ENCODE measurements around the gene DGCR2. TPM values are rescaled to one million over a fixed set of nuclear protein-coding genes. Genes with fewer than 3 reads are reported as not detected.
"Not testable (repeated sequence)": the region's sequence is repeated elsewhere in the genome, so short reads cannot be mapped to it uniquely, and the experiment has no call there.

DGCR2 gene, protein sequence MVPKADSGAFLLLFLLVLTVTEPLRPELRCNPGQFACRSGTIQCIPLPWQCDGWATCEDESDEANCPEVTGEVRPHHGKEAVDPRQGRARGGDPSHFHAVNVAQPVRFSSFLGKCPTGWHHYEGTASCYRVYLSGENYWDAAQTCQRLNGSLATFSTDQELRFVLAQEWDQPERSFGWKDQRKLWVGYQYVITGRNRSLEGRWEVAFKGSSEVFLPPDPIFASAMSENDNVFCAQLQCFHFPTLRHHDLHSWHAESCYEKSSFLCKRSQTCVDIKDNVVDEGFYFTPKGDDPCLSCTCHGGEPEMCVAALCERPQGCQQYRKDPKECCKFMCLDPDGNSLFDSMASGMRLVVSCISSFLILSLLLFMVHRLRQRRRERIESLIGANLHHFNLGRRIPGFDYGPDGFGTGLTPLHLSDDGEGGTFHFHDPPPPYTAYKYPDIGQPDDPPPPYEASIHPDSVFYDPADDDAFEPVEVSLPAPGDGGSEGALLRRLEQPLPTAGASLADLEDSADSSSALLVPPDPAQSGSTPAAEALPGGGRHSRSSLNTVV
- total RNA-seq = 100 to 1,000 TPM in 1 of 2 donors, 10 to 100 TPM in 1; 85.8 to 104 TPM
- long read RNA-seq, full-length matches to known transcripts = 28 of 207 reads
- long read RNA-seq, partial matches to known transcripts = 167 of 207 reads
- long read RNA-seq, other reads (novel, unspliced or antisense) = 12 of 207 reads

DNA sequence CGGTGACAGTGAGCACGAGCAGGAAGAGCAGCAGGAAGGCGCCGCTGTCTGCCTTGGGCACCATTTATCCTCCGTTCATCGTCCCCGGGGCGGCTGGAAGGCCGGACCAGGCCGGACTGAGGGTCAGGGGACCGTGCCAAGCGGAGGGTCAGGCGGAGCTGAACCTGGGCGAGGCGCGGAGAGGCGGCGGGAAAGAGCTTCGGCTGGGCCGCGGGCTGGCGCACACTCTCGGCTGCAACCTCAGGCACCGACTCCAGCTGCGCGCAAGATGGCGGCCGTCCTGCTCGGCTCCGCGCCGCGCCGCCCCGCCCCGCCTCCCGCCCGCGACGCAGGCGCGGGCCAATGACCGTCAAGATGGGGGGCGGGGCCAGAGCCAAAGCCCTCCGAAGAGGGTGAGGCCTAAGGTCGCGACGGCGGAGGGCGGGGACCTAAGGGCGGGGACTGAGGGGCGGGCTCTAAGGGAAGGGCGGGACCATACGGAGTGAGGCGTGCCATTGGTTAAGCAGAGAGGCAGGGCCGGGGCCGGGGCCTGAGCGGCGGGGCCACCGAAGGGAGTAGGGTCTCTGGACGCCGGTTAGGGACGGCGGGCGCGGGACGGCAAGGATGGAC, at the start of gene DGCR2:
TSS of gene DGCR2 (minus strand) at position 270 of the 609 bp plus-strand sequence. CDS start at position 64, 206 bp downstream.
- ATAC-seq (peak; percentile 84), DNase-seq (peak; percentile 96 to 98)
- intact Hi-C loops (cut with DNase I, micrococcal nuclease) = no loop called here

DNA sequence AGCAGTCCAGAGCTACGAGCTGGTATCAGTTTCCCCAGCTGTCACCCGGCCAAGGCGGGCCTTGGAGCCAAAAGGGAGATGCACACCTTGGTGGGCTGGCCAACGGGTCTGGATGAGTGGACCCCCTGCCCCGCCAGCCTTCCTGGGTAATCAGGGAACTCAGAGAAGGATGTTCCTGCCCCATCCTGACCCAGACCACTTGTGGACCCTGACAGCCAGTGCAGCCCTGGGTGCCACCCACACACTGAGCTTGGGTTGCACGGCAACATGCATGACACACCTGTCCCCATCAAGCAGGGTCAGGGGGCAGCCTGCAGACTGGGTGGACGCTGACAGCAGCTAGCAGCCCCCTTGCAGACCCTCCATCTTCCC, 47.7 kb upstream of the DGCR2 start:
- intact Hi-C loops (cut with DNase I, micrococcal nuclease) = no loop called here
- no peak for ATAC-seq

DNA sequence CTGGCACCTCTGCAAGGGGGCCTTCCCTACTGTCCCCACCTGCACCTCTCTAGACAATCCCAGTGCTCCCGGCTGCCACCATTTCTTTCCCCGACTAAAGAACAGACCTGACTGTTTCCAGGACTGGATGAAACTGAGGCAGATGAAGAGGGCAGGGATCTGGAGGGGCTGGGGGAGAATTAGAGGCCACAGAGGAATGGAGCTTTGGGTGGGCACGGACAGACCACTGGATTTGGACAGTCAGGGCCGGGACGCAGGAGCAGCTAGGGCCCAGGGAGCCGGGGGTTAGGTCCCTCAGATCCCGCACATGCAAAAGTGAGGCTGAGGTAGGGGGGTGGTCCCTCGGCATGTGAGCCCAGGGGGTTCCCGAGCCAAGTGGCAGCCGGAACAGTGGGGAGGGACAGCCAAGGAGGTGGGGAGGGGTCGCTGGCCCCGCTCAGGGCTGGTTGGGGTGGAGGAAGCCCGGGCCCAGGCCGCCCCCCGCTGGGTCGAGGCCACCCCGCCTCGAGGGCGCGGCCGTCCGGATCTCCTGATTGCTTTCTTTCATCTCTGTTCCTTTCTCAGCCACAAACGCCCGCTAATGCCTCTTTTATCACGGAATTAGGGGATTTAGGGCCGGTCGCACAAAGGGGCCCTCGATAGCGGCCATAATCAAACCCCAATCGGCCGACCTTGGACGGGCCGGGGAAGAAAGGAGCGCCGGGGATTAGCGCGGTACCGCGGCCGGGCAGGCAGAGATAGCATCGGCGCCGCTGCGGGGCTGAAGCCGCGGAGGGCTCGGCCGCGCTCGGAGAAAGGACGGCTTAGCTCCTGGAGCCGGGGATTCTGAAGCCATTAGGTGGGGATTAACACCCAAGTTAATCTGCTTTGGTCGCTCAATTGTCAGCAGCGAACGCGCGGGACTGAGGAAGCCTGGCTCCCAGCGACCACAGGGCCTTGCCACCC, 47.1 kb upstream of the DGCR2 start:
- DNase-seq (no peak), ATAC-seq (no peak)
- intact Hi-C loops (cut with DNase I, micrococcal nuclease) = no loop called here

More for the DNA sequence above, 47.7 kb upstream of the DGCR2 start:
- no peak for DNase-seq

DNA sequence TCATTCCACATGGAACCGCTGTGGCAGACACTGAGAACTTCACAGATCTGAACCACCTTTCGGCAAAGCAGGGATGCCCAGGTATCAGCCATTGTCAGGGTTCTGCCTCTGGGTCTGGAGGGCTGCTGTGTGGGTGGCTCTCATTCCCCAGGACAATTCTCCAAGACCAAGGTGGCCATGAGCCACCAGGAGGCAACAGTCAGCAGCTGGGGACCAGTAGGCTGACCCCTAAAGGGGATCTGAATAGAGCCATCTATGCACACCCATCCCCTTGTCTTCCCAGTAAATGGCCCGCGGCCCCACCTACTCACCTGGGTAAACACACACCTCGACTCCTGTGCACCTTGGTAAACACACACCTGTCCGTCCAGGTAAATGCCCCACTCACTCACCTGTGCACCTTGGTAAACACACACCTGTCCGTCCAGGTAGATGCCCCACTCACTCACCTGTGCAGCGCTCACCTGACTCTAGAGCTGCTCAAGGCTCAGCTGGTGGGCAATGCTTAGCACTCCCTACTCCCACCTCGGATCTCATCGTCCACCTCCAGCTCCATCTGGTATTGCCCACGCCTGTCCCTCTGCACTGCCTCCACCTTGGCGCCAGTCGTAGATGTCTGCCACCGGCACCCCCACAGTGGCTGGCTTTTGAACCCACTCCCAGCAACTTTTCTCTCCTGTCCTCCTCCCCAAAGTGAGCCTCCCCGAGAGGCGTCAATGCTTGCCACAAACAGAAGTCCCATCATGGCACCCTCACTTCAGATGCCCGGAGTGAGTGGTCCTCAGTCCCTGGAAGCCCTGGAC, 46.1 kb upstream of the DGCR2 start:
- DNase-seq = no peak
- ATAC-seq = no peak
- intact Hi-C loops (cut with DNase I, micrococcal nuclease) = no loop called here

DNA sequence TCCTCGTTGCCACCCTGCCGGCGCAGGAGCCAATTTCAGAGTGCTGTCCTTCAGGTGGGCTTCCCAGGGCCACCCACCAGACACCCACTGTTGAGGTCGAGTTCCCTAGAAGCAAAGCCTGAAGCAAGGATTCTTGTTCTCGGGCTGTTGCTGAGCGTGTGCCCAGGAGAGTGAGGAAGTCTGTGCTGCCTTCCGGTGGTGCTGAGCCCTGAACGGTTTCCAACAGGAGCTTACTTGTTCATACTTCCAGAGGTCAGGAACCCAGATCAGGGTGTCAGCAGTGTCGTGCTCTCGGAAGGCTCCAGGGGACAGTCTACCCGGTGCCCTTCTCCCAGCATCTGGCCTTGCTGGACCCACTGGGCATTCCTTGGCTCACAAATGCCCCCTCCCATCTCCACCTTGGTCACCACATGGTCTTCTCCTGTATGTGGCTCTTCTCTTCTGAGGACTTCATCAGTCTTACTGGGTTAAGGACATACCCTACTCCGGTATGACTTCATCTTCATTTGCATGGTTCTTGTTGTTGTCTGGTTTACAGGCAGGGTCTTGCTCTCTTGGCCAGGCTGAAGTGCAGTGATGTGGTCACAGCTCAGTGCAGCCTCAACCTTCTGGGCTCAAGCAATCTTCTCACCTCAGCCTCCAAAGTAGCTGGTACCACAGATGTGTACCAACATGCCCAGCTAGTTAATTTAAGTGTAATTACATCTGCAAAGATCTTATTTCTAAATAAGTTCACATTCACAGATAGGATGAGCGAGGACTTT, 45.1 kb upstream of the DGCR2 start:
- DNase-seq = no peak
- no peak for ATAC-seq
- intact Hi-C loops (cut with DNase I, micrococcal nuclease) = no loop called here

- ATAC-seq (no peak), DNase-seq (no peak)
- intact Hi-C loops (cut with DNase I, micrococcal nuclease) = no loop called here
Observed at GRCh38 chr22:19166421-19166820, 44.2 kb upstream of the DGCR2 start.

DNA sequence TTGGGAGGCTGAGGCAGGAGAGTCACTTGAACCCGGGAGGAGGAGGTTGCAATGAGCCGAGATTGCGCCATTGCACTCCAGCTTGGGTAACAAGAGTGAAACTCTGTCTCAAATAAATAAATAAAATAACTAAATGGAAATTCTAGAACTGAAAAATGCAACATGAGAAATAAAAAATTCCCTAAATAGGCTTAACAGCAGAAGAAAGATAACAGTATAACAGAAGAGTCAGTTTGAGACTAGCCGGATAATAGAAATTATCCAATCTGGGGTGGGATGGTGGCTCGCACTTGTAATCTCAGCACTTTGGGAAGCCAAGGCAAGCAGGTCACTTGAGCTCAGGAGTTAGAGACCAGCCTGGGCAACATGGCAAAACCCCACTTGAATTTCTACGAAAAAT, 42.2 kb upstream of the DGCR2 start:
- ATAC-seq (no peak), DNase-seq (no peak)
- intact Hi-C loops (cut with DNase I, micrococcal nuclease) = no loop called here

- DNase-seq; ATAC-seq; intact Hi-C loops (cut with DNase I, micrococcal nuclease): not testable (repeated sequence)
Observed at GRCh38 chr22:19158649-19159048, 36.4 kb upstream of the DGCR2 start.

DNA sequence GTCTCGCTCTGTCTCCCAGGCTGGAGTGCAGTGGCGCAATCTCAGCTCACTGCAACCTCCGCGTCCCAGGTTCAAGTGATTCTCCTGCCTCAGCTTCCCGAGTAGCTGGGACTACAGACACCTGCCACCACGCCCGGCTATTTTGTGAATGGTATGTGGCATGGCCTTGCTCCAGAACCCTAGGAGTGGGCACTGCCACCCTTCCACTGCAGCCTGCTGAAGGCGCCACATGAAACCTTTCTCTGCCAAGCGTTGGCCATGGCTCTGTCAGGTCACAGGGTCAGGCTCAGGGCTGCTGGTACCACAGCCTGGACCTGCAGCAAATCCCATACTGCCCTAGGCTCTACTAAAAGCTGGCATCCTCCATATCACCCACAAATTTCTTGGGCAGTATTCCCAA, 33.9 kb upstream of the DGCR2 start:
- intact Hi-C loops (cut with DNase I, micrococcal nuclease); DNase-seq; ATAC-seq: not testable (repeated sequence)

GRCh38 chr22:19152942-19153883, 31.0 kb upstream of the DGCR2 start:
- no peak for DNase-seq
- intact Hi-C loops (cut with DNase I, micrococcal nuclease) = no loop called here
- no peak for ATAC-seq

DNA sequence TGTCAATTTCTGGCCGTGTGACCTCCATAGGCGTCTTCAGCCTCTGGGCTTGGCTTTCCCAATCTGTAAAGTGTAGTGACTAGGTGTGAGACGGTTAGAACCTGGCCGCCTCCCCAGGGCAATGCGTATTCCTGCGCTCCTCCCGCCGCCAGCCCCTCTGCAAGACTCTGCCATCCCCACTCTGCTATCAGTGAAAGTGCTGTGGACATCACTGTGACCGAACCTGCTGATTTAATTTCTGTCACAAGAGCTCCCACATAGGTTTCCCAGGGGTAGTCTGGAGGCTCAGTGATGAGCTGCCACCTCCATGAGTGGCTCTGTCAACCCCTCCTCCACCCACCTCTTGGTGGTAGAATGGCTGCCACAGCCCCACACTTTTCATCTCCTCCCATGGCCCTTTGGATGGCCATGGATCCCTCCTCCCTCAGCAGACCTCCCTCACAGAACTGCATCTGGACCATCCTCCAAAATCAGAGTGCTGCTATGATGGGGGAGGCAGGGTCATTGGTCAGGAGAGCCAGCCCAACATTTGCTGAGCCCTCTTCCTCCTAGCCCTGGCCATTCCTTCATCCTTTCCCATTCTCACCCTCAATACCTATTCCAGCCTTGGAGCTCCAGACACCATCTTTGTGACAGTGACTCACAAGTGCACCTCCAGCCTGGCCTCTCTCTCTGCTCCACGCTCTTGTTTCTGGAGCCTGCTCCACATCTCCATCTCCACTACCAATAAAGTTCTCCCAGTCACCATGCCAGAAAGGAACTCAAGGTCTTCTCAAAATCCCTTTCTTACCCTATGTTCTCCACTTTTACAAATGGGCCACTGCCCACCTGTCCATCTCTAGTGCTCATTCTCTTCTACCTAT, 29.3 kb upstream of the DGCR2 start:
- intact Hi-C loops (cut with DNase I, micrococcal nuclease) = no loop called here
- ATAC-seq = no peak

GRCh38 chr22:19150482-19151328, 28.5 kb upstream of the DGCR2 start:
- intact Hi-C loops (cut with DNase I, micrococcal nuclease) = no loop called here
- ATAC-seq (no peak), DNase-seq (no peak)

More for the DNA sequence above, 29.3 kb upstream of the DGCR2 start:
- no peak for DNase-seq

DNA sequence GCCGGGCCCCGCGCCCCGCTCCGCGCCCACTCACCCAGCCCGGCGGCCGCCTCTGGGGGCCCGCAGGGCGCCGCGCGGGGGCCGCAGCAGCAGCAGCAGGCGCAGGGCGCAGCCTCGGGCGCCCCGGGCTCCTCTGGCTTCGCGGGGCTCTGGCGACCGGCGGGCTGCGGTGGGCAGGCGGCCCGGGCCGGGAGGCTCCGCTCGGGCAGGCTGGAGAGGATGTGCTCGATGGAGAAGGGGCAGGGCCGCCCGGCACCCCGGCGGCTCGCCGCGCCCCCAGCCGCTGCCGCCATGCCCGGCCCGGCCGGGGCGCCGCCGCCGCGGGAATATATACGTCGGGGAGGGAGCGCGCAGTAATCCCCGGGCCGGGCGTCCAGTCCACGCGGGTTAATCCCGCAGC, 27.8 kb upstream of the DGCR2 start, which contains the start of gene GSC2:
TSS of gene GSC2 (minus strand) at position 302 of the 400 bp plus-strand sequence. CDS start at position 293, 9 bp downstream.
- no peak for ATAC-seq
- no peak for DNase-seq
- intact Hi-C loops (cut with DNase I, micrococcal nuclease) = no loop called here

Data from left colon (tissue), 2 donors.